HepG2 (cell line): Measurements from ENCODE around the gene RABGAP1L. TPM values are rescaled to one million over a fixed set of nuclear protein-coding genes. Genes with fewer than 3 reads are reported as not detected.
A peak's percentile ranks its signal among the peaks of the same experiment; 100 is the strongest.

Experiments
- CCDC6 ChIP-seq: sonication (generic); formaldehyde crosslinking; IDR thresholded peaks from 2 replicates; pipeline ENCODE4 v1.8.1; 2022; ENCODE audit warnings: mild to moderate bottlenecking, missing genetic modification reagents, moderate library complexity
- GATAD2A ChIP-seq: IDR thresholded peaks from 2 replicates; pipeline ENCODE4 v1.6.1; 2016
- HIVEP1 ChIP-seq: sonication (generic); formaldehyde crosslinking; IDR thresholded peaks from 2 replicates; pipeline ENCODE4 v1.4.0; 2020; ENCODE audit warnings: mild to moderate bottlenecking, missing genetic modification reagents
- LCORL ChIP-seq, 2 experiments: fragments of 450-650 bp in 1 of 2; sonication (generic) in 1 of 2; formaldehyde crosslinking in 1 of 2; IDR thresholded peaks; 2 replicates each; pipeline versions ENCODE4 v1.5.0 to v1.6.1; 2017 to 2020; ENCODE audit warnings: antibody characterized with exemption in 1 of 2, missing genetic modification reagents in 1 of 2
- MED13 ChIP-seq: sonication (generic); formaldehyde crosslinking; IDR thresholded peaks from 2 replicates; pipeline ENCODE4 v1.5.0; 2020; ENCODE audit warnings: missing genetic modification reagents
- MTF2 ChIP-seq: sonication (generic); formaldehyde crosslinking; IDR thresholded peaks from 2 replicates; pipeline ENCODE4 v1.5.0; 2020; ENCODE audit warnings: missing genetic modification reagents, borderline replicate concordance
- NCOR1 ChIP-seq: fragments of 200-600 bp; sonication (generic); IDR thresholded peaks from 2 replicates; pipeline ENCODE4 v1.7.0; 2017; ENCODE audit warnings: antibody characterized with exemption, low read length, borderline replicate concordance
- NR2F2 ChIP-seq: IDR thresholded peaks from 2 replicates; pipeline ENCODE4 v1.6.1; 2012; ENCODE audit warnings: low read depth, inconsistent platforms, borderline replicate concordance
- POGZ ChIP-seq: sonication (generic); formaldehyde crosslinking; IDR thresholded peaks from 2 replicates; pipeline ENCODE4 v1.4.0; 2020; ENCODE audit warnings: mild to moderate bottlenecking, missing genetic modification reagents
- RCOR2 ChIP-seq: IDR thresholded peaks from 2 replicates; pipeline ENCODE4 v1.6.1; 2016; ENCODE audit warnings: missing biosample characterization, missing genetic modification reagents
- RFX1 ChIP-seq: fragments of 450-650 bp; IDR thresholded peaks from 2 replicates; pipeline ENCODE4 v1.6.1; 2017
- SRSF9 ChIP-seq: fragments of 200-400 bp; formaldehyde crosslinking; IDR thresholded peaks from 2 replicates; pipeline ENCODE4 v1.6.1; 2018; ENCODE audit warnings: borderline replicate concordance, mild to moderate bottlenecking, low read depth, low read length; ENCODE audit not compliant: insufficient read depth, poor library complexity, severe bottlenecking
- ZBTB42 ChIP-seq: sonication (generic); formaldehyde crosslinking; IDR thresholded peaks from 2 replicates; pipeline ENCODE4 v1.5.0; 2020; ENCODE audit warnings: mild to moderate bottlenecking, missing genetic modification reagents
- ZC3H4 ChIP-seq: sonication (generic); formaldehyde crosslinking; IDR thresholded peaks from 2 replicates; pipeline ENCODE4 v1.4.0; 2020; ENCODE audit warnings: missing genetic modification reagents, borderline replicate concordance
- ZNF232 ChIP-seq: sonication (generic); formaldehyde crosslinking; IDR thresholded peaks from 2 replicates; pipeline ENCODE4 v1.4.0; 2020; ENCODE audit warnings: missing genetic modification reagents, borderline replicate concordance
- ZNF619 ChIP-seq: sonication (generic); formaldehyde crosslinking; IDR thresholded peaks from 2 replicates; pipeline ENCODE4 v1.4.0; 2020; ENCODE audit warnings: mild to moderate bottlenecking, missing genetic modification reagents
- polyA plus RNA-seq, 8 experiments: library from polyadenylated mRNA; depleted of rRNA in 3 of 8; stranded (reverse) in 7 of 8; unstranded in 1 of 8; fragments of >200 nt; fragmentation: Illumina TruSeq in 4 of 8; extraction: Trizol in 4 of 8; gene quantifications; 2 replicates each; pipeline versions ENCODE4 v1.2.1 to v1.2.3, GENCODE V29; 2011 to 2016; ENCODE audit warnings: low read depth in 4 of 8, missing spikeins in 1 of 8, mixed read lengths in 1 of 8; ENCODE audit not compliant: insufficient read depth in 1 of 8
- total RNA-seq, 5 experiments: library from RNA; depleted of rRNA; stranded (reverse); fragments of >200 nt; fragmentation: Illumina TruSeq; extraction: Trizol; gene quantifications; 2 replicates each; pipeline ENCODE4 v1.2.3, GENCODE V29; 2016; ENCODE audit warnings: low read depth in 1 of 5
- TF ChIP-seq, protein P1 (sequence below): IDR thresholded peaks from 2 replicates; pipeline ENCODE4 v1.6.1; 2018; ENCODE audit warnings: missing genetic modification reagents, mild to moderate bottlenecking, missing compliant biosample characterization
- TF ChIP-seq, protein P2 (sequence below): IDR thresholded peaks from 2 replicates; pipeline ENCODE4 v1.6.1; 2016; ENCODE audit warnings: low read depth, control low read depth
- TF ChIP-seq, protein P3 (sequence below): sonication (generic); formaldehyde crosslinking; IDR thresholded peaks from 2 replicates; pipeline ENCODE4 v1.4.0; 2020; ENCODE audit warnings: mild to moderate bottlenecking, missing genetic modification reagents
- TF ChIP-seq, protein P4 (sequence below): sonication (generic); formaldehyde crosslinking; IDR thresholded peaks from 2 replicates; pipeline ENCODE4 v1.5.0; 2020; ENCODE audit warnings: missing genetic modification reagents, mild to moderate bottlenecking, borderline replicate concordance
- TF ChIP-seq, protein P5 (sequence below), 2 experiments: IDR thresholded peaks; 2 replicates each; pipeline ENCODE4 v1.6.1; 2011 to 2012; ENCODE audit warnings: low read length in 2 of 2, borderline replicate concordance in 1 of 2, low read depth in 1 of 2, mild to moderate bottlenecking in 1 of 2, moderate library complexity in 1 of 2

RABGAP1L gene
- total and polyA plus RNA-seq, 2 of the 13 experiments (the other 11 are each of a cell fraction or from before 2014, with no cell fraction given): 7.9 to 22.6 TPM

DNA sequence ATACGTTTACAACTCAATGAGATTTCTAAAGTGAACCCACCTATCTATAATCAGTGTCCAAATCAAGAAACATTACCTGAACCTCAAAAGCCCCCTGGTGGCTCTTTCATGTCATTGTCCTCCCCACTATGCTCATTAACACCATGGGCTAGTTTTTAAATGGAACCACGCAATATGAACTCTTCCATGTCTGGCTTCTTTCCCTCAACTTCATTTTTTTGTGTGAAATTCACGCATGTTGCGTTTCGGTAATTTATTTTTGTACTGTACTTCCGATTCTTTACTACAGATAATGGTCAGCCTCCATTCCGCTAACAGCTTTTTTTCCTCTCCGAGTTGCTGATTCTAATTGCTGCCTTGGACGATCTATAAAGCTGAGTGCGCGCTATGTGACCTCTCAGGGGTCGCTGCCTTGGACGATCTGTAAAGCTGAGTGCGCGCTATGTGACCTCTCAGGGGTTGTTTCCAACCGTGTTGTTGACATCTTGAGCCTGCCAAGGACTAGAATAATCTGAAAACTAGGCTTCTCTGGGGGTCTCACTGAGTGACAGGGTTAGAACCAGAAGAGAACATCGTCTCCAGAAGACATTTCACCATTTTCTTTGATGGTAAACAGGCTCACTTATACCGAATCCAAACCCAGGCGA, 839.4 kb downstream of the RABGAP1L start (continued):
- TF ChIP-seq, protein P1, sequence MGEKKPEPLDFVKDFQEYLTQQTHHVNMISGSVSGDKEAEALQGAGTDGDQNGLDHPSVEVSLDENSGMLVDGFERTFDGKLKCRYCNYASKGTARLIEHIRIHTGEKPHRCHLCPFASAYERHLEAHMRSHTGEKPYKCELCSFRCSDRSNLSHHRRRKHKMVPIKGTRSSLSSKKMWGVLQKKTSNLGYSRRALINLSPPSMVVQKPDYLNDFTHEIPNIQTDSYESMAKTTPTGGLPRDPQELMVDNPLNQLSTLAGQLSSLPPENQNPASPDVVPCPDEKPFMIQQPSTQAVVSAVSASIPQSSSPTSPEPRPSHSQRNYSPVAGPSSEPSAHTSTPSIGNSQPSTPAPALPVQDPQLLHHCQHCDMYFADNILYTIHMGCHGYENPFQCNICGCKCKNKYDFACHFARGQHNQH: 0 out of 2 replicates have a peak, but pooled peaks have one; percentile 5
- TF ChIP-seq NCOR1: 0 out of 2 replicates have a peak, but pooled peaks have one; percentile 7
- no peak; the same call in 1 of the 2 replicates for TF ChIP-seq ZNF232 (CRISPR knock-in tag)
- no peak for TF ChIP-seq ZNF619 (CRISPR knock-in tag)
- no peak for TF ChIP-seq HIVEP1 (CRISPR knock-in tag)
- TF ChIP-seq, protein P2, sequence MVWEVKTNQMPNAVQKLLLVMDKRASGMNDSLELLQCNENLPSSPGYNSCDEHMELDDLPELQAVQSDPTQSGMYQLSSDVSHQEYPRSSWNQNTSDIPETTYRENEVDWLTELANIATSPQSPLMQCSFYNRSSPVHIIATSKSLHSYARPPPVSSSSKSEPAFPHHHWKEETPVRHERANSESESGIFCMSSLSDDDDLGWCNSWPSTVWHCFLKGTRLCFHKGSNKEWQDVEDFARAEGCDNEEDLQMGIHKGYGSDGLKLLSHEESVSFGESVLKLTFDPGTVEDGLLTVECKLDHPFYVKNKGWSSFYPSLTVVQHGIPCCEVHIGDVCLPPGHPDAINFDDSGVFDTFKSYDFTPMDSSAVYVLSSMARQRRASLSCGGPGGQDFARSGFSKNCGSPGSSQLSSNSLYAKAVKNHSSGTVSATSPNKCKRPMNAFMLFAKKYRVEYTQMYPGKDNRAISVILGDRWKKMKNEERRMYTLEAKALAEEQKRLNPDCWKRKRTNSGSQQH (CRISPR knock-in tag): peak; percentile 8; the same call in 1 of the 2 replicates
- no peak for TF ChIP-seq MED13 (CRISPR knock-in tag)
- TF ChIP-seq ZBTB42 (CRISPR knock-in tag): no peak
- TF ChIP-seq SRSF9: no peak
- TF ChIP-seq, protein P3, sequence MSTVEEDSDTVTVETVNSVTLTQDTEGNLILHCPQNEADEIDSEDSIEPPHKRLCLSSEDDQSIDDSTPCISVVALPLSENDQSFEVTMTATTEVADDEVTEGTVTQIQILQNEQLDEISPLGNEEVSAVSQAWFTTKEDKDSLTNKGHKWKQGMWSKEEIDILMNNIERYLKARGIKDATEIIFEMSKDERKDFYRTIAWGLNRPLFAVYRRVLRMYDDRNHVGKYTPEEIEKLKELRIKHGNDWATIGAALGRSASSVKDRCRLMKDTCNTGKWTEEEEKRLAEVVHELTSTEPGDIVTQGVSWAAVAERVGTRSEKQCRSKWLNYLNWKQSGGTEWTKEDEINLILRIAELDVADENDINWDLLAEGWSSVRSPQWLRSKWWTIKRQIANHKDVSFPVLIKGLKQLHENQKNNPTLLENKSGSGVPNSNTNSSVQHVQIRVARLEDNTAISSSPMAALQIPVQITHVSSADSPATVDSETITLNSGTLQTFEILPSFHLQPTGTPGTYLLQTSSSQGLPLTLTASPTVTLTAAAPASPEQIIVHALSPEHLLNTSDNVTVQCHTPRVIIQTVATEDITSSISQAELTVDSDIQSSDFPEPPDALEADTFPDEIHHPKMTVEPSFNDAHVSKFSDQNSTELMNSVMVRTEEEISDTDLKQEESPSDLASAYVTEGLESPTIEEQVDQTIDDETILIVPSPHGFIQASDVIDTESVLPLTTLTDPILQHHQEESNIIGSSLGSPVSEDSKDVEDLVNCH: no peak
- TF ChIP-seq MTF2 (CRISPR knock-in tag): no peak
- no peak for TF ChIP-seq POGZ
- TF ChIP-seq, protein P4, sequence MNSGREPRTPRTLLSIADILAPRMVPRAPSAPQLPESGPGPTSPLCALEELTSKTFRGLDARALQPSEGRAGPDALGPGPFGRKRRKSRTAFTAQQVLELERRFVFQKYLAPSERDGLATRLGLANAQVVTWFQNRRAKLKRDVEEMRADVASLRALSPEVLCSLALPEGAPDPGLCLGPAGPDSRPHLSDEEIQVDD (CRISPR knock-in tag): no peak
- peak; percentile 11; the same call in 1 of the 2 replicates for TF ChIP-seq GATAD2A (CRISPR knock-in tag)
- no peak for TF ChIP-seq RFX1
- no peak; the same call in 1 of the 2 replicates for TF ChIP-seq CCDC6 (CRISPR knock-in tag)
- TF ChIP-seq, protein P5, sequence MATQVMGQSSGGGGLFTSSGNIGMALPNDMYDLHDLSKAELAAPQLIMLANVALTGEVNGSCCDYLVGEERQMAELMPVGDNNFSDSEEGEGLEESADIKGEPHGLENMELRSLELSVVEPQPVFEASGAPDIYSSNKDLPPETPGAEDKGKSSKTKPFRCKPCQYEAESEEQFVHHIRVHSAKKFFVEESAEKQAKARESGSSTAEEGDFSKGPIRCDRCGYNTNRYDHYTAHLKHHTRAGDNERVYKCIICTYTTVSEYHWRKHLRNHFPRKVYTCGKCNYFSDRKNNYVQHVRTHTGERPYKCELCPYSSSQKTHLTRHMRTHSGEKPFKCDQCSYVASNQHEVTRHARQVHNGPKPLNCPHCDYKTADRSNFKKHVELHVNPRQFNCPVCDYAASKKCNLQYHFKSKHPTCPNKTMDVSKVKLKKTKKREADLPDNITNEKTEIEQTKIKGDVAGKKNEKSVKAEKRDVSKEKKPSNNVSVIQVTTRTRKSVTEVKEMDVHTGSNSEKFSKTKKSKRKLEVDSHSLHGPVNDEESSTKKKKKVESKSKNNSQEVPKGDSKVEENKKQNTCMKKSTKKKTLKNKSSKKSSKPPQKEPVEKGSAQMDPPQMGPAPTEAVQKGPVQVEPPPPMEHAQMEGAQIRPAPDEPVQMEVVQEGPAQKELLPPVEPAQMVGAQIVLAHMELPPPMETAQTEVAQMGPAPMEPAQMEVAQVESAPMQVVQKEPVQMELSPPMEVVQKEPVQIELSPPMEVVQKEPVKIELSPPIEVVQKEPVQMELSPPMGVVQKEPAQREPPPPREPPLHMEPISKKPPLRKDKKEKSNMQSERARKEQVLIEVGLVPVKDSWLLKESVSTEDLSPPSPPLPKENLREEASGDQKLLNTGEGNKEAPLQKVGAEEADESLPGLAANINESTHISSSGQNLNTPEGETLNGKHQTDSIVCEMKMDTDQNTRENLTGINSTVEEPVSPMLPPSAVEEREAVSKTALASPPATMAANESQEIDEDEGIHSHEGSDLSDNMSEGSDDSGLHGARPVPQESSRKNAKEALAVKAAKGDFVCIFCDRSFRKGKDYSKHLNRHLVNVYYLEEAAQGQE (IDR thresholded peaks at IDR 0.05; ENCODE audit: borderline replicate concordance in 1 of 2, low read depth in 1 of 2, low read length in 2 of 2): no peak
- TF ChIP-seq ZC3H4 (CRISPR knock-in tag): peak; percentile 37; the same call in 1 of the 2 replicates
- no peak for TF ChIP-seq RCOR2
- no peak for TF ChIP-seq NR2F2
- no peak for TF ChIP-seq LCORL (IDR thresholded peaks at IDR 0.05)
- 0 out of 2 replicates have a peak, but pooled peaks have one; percentile 7 for TF ChIP-seq LCORL (CRISPR knock-in tag; IDR thresholded peaks at IDR 0.05)
